HG02623 (cell line): ENCODE data around the gene COX20.
"Not testable (repeated sequence)": the region's sequence is repeated elsewhere in the genome, so short reads cannot be mapped to it uniquely, and the experiment has no call there.

ENCODE experiments used
- ATAC-seq: cut with Tn5 transposase; IDR thresholded peaks from one replicate; pipeline ENCODE4 v1.9.1; 2021; ENCODE audit warnings: moderate library complexity; ENCODE audit not compliant: unreplicated experiment

The COX20 gene

GRCh38 chr1:244821134-244821533, 14.3 kb upstream of the COX20 start:
- no peak for ATAC-seq

- no peak for ATAC-seq
Observed at GRCh38 chr1:244822878-244823277, 12.6 kb upstream of the COX20 start.

GRCh38 chr1:244826712-244827111, 8.7 kb upstream of the COX20 start:
- ATAC-seq, result no peak

- no peak for ATAC-seq
Observed at GRCh38 chr1:244830639-244831038, 4.8 kb upstream of the COX20 start.

GRCh38 chr1:244833260-244833659, 2.2 kb upstream of the COX20 start:
- not testable (repeated sequence) for ATAC-seq

DNA sequence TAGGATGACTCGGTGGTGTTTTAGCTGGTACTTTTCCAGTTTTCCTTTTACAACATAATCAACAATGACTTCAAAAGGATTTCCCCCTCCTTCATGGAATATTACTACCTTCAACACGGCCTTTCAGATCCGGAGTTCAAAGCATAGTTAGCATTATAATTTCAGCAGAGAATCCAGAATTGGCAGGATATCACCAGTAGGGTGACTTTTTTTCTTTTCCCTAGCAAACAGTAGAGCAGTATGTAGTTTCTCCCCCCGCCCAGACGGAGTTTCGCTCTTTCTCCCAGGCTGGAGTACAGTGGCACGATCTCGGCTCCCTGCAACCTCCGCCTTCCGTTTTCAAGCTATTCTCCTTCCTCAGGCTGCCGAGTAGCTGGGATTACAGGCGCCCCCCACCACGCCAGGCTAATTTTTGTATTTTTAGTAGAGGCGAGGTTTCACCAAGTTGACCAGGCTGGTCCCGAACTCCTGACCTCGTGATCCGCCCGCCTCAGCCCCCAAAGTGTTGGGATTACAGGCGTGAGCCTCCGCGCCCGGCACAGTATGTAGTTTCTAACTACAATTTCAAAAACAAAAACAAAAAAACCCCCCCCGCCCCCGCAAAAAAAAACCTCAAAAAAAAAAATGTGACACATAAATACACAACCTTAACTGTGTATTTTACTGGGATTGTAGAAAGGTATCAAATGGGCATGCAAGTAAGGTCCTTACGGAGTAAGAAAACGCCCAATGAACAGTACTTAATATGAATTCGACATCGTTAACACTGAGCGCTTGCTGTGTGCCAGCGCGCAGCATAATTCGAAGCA, 1.5 kb upstream of the COX20 start:
- peak; percentile 3 for ATAC-seq

DNA sequence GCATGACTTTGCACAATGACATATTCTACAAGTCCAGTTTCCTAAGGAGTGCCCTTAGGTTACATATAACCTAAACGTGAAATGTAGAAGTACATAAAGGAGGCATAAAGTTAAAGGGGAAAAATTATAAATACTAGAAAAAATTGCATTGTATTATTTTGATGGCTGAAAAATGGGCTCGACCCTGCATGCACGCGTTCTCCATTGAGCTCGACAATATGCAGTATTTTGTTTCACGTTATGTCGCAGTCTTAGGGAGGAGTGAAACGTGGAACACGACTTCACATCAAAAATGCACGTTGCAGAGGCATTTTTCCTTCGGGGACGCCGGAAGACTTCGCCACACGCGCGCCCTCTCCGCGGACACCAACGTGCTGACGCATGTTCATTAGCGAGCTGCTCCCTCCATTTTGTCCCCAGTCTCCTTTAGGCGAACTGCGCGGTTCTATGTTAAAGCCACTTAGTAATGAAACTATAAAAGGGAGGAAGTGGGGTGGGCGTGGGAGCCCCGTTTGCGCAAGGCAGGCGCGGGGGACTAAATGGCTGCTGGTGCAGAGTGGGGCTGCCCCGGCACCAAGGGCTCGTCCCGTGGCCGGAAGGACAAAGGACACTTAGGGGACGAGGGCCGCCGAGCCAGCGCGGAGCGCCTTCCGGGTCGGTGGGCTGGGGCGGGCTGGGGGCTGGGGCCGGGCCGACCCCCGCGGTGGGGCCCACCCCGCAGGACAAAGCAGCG, 749 bp upstream of the COX20 start:
- ATAC-seq, result peak; percentile 59

DNA sequence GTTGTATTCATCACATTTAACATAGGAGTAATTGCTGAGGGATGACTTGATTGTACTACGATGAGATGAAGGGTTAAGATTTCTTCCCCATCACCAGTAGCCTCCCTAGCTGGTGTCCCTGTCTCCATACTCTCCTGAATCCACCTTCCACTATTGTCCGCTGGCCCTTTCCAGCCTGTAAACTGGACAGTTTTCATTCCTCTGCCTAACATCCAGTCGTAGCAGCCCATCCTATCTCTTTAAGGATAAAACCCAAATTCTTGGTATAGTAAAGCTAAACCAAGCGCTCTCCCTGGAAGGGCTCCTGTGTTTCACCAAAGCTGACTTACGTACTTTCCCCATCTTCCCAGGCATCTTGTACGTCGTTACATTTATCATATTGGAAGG, 670 bp downstream of the COX20 start:
- no peak for ATAC-seq

GRCh38 chr1:244836584-244836983, 1.1 kb downstream of the COX20 start:
- no peak for ATAC-seq

DNA sequence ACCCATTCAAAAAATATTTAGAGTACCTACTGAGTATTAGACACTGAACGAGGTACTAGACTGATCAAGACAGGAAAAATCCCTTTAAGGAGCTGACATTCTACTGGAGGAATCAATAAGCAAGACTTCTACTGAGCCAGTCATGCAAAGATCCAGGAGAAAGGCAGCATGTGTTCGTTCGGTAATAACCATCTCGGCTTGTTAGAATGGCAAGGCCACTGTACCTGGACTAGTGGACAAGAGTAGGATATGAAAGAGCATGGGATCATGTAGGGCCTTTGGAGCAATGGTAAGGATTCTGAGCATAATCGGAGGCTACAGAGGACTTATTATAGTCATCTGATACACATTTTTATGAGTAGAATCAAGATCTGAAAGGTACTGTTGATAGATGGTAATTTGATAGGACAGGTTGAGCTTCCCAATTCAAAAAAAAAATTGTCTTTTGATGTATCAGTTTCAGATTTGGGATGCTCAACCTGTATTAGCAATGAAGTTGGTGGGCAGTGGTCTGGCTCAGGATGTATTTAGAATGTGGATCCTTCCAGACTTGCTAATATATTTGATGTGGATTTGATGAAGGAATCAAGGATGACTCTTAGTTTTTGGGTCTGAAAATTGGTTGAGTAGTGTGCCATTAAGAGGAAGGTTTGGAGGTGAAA, 2.3 kb downstream of the COX20 start:
- no peak for ATAC-seq

GRCh38 chr1:244839656-244840055, 4.2 kb downstream of the COX20 start:
- no peak for ATAC-seq

GRCh38 chr1:244840219-244840794, 4.8 kb downstream of the COX20 start:
- ATAC-seq, result no peak

GRCh38 chr1:244841273-244841927, 5.9 kb downstream of the COX20 start:
- no peak for ATAC-seq

- ATAC-seq, result no peak
Observed at GRCh38 chr1:244843148-244843978, 7.9 kb downstream of the COX20 start.

- no peak for ATAC-seq
Observed at GRCh38 chr1:244844155-244845121, 9.0 kb downstream of the COX20 start.

- no peak for ATAC-seq
Observed at GRCh38 chr1:244846653-244847052, 11.2 kb downstream of the COX20 start.

DNA sequence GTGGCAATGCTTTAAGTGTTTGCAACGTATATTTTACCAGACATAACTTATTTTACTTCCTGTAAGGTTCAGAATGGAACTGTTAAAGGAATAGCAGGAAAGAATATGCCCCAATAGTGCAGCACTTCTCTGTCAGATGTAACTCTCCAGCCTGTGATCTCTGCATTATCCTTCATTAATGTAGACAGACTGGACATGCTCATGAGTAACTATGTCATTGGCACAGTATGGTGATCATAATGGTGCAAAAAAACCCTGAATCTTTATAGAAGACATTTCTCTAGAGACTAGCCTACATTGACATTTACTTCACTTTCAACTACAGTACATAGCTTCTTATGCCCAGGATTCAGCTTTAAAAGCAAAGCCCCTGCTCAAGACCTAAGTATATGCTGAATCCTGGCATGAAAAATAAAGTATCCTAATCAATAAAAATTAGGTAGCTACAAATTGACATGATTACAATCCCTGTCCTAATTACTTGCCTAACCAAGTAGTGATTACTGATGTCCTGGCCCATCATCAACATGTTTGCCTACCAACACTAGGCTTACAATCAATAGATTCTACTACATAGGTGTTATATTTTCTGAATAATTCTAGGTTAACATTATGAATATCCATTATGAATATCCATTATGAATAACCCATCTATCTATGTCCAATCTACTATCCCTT, 13.9 kb downstream of the COX20 start:
- no peak for ATAC-seq

DNA sequence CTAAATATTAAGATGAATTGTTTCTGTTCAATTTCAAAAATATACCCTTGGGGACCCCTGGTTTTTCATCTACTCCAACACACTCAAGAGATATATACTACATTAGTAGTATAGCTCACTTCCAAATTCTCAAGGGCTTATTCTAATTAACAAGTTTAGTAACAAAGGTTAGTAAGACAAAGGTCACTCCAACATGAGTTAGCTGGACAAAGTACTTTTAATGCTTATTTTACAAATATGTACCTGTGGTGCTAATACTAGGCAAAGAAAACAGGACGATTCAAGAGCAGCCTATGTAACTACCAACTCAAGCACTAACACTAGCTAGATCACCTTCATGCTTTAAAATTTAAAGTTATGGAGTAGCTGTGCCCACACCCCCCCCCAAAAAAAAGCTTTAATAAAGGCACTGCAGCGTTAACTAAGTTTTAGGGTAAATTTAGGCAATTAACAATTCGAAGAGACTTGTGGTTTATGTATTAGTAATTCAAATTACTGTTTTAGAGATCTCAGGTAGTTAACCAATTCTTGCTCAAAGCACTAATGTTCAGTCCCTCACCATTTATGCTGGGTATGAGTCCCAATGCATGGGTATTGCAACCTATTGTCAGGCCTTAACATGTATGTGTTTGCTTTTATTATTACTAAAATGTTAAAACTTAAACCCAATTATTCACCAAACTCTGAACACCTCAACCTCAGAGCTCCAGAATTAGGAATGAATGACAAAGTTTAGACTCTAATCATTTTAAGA, 14.8 kb downstream of the COX20 start:
- no peak for ATAC-seq
